ENCODE results near the gene MX2.

Gene MX2

DNA sequence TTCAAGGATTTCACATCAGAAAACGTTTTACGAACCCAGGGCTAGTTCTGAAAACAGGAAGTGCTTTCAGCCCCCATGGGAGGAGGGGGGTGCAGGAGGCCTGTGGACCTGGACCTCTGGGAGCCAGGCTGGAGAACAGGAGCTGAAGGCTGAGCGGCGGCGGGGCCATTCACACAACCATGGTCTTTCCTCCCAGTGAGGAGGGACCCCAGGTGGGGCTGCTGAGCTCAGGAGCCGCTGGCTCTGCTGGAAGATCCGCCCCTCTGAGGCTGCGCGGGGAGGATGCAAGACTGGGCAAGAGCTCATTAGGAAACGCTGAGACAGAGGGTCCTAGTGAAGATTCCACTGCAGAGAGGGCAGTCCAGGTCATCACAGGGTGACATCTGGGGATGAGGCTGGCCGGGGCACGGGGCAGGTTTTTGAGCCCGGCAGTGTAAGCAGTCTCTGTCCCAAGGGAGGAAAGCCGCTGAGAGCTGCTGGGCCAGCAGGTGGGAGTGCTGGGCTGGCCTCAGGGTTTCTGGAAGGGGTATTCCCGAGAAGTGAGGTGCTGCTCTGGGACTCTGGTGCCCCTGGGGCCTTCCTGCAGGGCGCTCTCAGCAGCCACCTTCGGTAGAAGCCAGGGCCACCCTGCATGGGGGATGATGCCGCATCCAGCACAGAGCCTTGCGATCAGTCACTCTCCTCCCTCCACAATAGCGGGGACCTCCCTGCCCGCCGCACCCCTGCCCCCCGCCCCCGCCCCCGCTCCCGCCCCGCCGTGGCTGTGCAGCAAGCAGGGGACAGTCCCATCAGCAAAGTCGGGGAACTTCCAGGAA, 7.5 kb downstream of the MX2 start:
- TF ChIP-seq, protein P1, sequence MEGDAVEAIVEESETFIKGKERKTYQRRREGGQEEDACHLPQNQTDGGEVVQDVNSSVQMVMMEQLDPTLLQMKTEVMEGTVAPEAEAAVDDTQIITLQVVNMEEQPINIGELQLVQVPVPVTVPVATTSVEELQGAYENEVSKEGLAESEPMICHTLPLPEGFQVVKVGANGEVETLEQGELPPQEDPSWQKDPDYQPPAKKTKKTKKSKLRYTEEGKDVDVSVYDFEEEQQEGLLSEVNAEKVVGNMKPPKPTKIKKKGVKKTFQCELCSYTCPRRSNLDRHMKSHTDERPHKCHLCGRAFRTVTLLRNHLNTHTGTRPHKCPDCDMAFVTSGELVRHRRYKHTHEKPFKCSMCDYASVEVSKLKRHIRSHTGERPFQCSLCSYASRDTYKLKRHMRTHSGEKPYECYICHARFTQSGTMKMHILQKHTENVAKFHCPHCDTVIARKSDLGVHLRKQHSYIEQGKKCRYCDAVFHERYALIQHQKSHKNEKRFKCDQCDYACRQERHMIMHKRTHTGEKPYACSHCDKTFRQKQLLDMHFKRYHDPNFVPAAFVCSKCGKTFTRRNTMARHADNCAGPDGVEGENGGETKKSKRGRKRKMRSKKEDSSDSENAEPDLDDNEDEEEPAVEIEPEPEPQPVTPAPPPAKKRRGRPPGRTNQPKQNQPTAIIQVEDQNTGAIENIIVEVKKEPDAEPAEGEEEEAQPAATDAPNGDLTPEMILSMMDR (IDR thresholded peaks at IDR 0.05; ENCODE audit: borderline replicate concordance, control extremely low read depth, extremely low read depth, insufficient read depth, missing control alignments), result peak; percentile 39
- in situ Hi-C loops (cut with MboI; ENCODE audit: low sequenced_read_pairs, unreplicated experiment), result no loop called here
- peak; percentile 78 for DNase-seq (ENCODE audit: low spot score)

GRCh38 chr21:41369920-41370839, 8.4 kb downstream of the MX2 start:
- peak; percentile 74 for DNase-seq (ENCODE audit: low spot score)
- in situ Hi-C loops (cut with MboI; ENCODE audit: low sequenced_read_pairs, unreplicated experiment), result no loop called here
- TF ChIP-seq, protein P1 (IDR thresholded peaks at IDR 0.05; ENCODE audit: borderline replicate concordance, control extremely low read depth, extremely low read depth, insufficient read depth, missing control alignments), result no peak

DNA sequence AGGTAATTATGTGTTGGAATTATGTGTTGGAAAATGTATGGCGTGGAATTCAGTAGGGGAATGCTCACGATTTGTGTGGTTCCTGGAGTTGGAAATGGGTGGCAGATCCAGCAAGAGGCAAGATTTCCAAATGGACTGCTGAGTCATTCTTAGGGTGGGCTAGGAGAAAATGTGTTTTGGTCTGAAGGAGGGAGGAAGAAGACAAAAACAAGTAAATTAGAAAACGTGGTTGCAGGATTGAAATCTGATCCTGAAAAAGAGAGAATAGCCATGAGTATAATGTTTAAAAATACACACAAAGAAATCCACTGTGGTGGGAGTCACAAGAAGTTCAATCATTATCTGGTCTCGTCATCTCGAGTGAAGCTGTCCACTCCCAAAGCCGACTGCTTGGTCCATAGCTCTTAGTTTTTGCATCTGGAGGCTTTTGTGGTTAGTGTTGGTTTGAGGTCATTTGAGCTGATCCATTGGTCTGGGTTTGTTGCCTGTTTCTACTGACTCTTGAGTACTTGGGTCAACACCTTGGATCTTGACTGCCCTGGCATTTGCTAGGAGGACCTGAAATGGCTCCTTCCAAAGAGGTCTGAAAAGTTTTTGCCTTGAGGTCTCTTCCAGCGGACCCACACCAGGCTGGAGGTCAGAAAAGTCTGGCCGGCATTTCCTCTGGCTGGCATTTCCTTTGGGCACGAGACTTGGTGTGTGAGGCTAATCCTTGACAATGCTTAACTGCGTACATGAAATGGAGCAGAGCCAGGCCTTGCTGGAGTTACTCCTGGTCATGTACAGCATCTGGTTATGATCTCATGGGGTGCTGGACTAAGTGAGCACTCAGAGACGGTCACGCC, 9.2 kb downstream of the MX2 start:
- no peak for DNase-seq (ENCODE audit: low spot score)
- in situ Hi-C loops (cut with MboI; ENCODE audit: low sequenced_read_pairs, unreplicated experiment), result no loop called here
- TF ChIP-seq, protein P1 (IDR thresholded peaks at IDR 0.05; ENCODE audit: borderline replicate concordance, control extremely low read depth, extremely low read depth, insufficient read depth, missing control alignments), result no peak

DNA sequence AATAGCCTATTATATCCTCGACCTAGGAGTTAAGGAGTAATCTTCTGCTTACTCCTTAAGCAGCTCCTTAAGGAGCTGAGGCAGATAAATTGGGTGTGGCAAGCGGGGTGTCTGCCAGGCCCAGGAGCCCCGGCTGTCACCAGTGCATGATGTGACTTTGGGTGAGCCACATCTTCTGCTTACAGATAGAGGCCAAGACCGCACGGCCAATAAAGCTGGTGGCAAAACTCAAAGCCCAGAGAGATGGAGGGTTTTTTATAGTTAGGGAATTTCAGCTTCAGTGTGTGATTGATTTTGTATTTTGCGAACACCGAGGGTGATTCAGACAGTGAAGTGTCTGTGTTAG, 9.8 kb downstream of the MX2 start:
- TF ChIP-seq, protein P1 (IDR thresholded peaks at IDR 0.05; ENCODE audit: borderline replicate concordance, control extremely low read depth, extremely low read depth, insufficient read depth, missing control alignments), result no peak
- DNase-seq (ENCODE audit: low spot score), result no peak
- in situ Hi-C loops (cut with MboI; ENCODE audit: low sequenced_read_pairs, unreplicated experiment), result no loop called here

GRCh38 chr21:41373253-41373652, 11.4 kb downstream of the MX2 start:
- in situ Hi-C loops (cut with MboI; ENCODE audit: low sequenced_read_pairs, unreplicated experiment), result no loop called here
- DNase-seq (ENCODE audit: low spot score), result no peak
- TF ChIP-seq, protein P1 (IDR thresholded peaks at IDR 0.05; ENCODE audit: borderline replicate concordance, control extremely low read depth, extremely low read depth, insufficient read depth, missing control alignments), result no peak

GRCh38 chr21:41373763-41374162, 11.9 kb downstream of the MX2 start:
- DNase-seq (ENCODE audit: low spot score), result no peak
- in situ Hi-C loops (cut with MboI; ENCODE audit: low sequenced_read_pairs, unreplicated experiment), result no loop called here
- TF ChIP-seq, protein P1 (IDR thresholded peaks at IDR 0.05; ENCODE audit: borderline replicate concordance, control extremely low read depth, extremely low read depth, insufficient read depth, missing control alignments), result no peak

Data from GM13976 (cell line).